ENCODE measurements around the gene ORC5. TPM values are rescaled to one million over a fixed set of nuclear protein-coding genes. Genes with fewer than 3 reads are reported as not detected.
"Not testable (repeated sequence)": the region's sequence is repeated elsewhere in the genome, so short reads cannot be mapped to it uniquely, and the experiment has no call there.

ORC5 gene
- total RNA-seq, 4 donors from 2014 or later: 10.5 to 28.7 (median 13.5) TPM

DNA sequence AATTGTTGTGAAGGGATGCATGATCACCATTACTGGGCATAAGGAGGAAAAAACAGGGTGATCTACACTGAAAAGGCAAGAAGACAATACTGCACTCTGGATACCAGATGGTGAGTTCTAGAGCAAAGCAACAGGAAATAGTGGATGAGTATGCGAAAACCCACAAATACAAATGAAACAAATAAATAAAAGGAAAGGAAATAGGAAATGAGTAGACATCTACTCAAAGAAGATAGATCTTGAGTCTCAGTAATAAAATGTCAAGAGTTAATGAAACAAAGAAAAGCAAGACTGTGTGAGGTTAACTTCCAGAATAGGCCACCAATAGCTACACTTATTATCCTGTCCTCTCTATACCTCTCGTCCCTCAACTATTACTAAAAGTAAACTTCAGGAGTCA is 11.7 kb downstream of the ORC5 start:
- Histone ChIP-seq H3K4me1 (no peaks in the 10 kb centered on the region), H3K27me3 (no peaks in the 10 kb centered on the region), H3K27ac (no peak overlapping the region), H3K4me3 (no peak overlapping the region), H3K9me3 (no peaks in the 10 kb centered on the region), H3K36me3 (peaks cover 73% of the 10 kb centered on the region)
- TF ChIP-seq POLR2AphosphoS5 (IDR thresholded peaks at IDR 0.05): no peak
- TF ChIP-seq POLR2A (IDR thresholded peaks at IDR 0.05): no peak
- TF ChIP-seq, protein P1, sequence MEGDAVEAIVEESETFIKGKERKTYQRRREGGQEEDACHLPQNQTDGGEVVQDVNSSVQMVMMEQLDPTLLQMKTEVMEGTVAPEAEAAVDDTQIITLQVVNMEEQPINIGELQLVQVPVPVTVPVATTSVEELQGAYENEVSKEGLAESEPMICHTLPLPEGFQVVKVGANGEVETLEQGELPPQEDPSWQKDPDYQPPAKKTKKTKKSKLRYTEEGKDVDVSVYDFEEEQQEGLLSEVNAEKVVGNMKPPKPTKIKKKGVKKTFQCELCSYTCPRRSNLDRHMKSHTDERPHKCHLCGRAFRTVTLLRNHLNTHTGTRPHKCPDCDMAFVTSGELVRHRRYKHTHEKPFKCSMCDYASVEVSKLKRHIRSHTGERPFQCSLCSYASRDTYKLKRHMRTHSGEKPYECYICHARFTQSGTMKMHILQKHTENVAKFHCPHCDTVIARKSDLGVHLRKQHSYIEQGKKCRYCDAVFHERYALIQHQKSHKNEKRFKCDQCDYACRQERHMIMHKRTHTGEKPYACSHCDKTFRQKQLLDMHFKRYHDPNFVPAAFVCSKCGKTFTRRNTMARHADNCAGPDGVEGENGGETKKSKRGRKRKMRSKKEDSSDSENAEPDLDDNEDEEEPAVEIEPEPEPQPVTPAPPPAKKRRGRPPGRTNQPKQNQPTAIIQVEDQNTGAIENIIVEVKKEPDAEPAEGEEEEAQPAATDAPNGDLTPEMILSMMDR (IDR thresholded peaks at IDR 0.05): no peak
- no peak for TF ChIP-seq EP300 (IDR thresholded peaks at IDR 0.05)
- 85% methylated on average over 2 of the region's 2 CpGs for WGBS
- no peak for DNase-seq (ENCODE audit: low spot score in 2 of 2)

DNA sequence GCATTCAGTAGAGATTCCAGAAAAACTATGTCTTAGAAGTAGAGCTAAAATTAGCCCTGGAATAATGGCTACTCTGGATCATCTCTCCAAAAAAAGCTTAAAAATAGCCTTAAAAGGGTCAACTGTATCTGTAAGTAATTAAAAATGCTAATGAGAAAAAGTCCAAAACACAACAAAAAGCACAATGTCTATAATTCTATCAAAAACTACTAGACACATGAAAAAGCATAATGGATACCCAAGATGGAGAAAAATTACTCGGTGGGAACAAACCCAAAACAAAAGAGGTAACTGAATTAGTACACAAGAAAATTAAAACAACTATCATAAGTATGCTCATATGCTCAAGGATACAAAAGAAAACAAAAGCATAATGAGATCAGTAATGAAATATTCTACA is 15.4 kb downstream of the ORC5 start:
- no peaks in the 10 kb centered on the region for H3K4me1 ChIP-seq
- no peak for TF ChIP-seq EP300 (IDR thresholded peaks at IDR 0.05)
- TF ChIP-seq POLR2A (IDR thresholded peaks at IDR 0.05): no peak
- no peaks in the 10 kb centered on the region for H3K9me3 ChIP-seq
- no peaks in the 10 kb centered on the region for H3K27me3 ChIP-seq
- 96% methylated on average over 1 of the region's 1 CpG for WGBS
- no peak overlapping the region for H3K4me3 ChIP-seq
- no peak for DNase-seq (ENCODE audit: low spot score in 2 of 2)
- H3K36me3 ChIP-seq: peaks cover 57% of the 10 kb centered on the region
- H3K27ac ChIP-seq: no peak overlapping the region

DNA sequence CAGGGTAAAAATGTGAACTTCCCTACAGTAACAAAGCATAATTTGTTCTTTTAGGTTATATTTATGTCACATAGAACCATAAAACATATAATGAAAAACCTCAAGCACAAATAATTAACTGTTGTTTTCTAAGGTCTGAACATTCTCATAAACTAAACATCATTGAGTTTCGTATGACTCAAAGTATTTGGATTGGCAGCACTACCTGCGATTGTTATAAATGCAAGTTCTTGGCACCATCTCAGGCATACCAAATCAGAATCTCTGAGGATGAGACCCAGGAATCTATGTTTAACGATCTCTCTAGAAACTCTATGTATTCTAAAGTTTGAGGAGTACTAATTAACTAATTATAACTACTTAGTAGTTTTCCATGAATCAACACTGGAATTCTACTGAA is 22.5 kb downstream of the ORC5 start:
- H3K27ac ChIP-seq: no peak overlapping the region
- H3K36me3 ChIP-seq: peaks cover 62% of the 10 kb centered on the region
- no peak overlapping the region for H3K4me3 ChIP-seq
- no peak for DNase-seq (ENCODE audit: low spot score in 2 of 2)
- no peaks in the 10 kb centered on the region for H3K9me3 ChIP-seq
- H3K27me3 ChIP-seq: no peaks in the 10 kb centered on the region
- H3K4me1 ChIP-seq: no peaks in the 10 kb centered on the region
- no peak for TF ChIP-seq POLR2A (IDR thresholded peaks at IDR 0.05)
- TF ChIP-seq, protein P1 (IDR thresholded peaks at IDR 0.05): no peak
- TF ChIP-seq POLR2AphosphoS5 (IDR thresholded peaks at IDR 0.05): no peak
- TF ChIP-seq EP300 (IDR thresholded peaks at IDR 0.05): no peak
- 50% methylated on average over 3 of the region's 3 CpGs for WGBS

DNA sequence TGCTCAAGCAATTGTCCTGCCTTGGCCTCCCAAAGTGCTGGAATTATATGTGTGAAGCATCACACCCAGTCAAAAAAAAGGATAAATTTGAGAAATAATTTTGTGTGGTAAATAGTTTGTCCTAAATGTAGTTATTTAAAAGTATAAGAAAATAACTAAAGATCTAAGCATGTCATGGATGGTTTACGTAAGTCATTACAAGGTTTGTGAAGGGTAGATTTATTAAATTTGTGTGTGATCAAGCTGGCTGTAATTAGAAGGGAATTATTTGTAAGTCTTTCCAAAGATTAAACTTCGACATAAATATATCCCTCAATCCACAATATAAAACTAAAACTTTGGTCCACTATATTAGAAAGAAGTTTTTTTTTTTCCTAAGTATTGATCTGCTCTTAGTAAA is 28.6 kb downstream of the ORC5 start:
- H3K27me3 ChIP-seq: no peaks in the 10 kb centered on the region
- no peak for TF ChIP-seq POLR2A (IDR thresholded peaks at IDR 0.05)
- TF ChIP-seq, protein P1 (IDR thresholded peaks at IDR 0.05): no peak
- TF ChIP-seq EP300 (IDR thresholded peaks at IDR 0.05): no peak
- TF ChIP-seq POLR2AphosphoS5 (IDR thresholded peaks at IDR 0.05): no peak
- H3K36me3 ChIP-seq: peaks cover 41% of the 10 kb centered on the region
- no peak overlapping the region for H3K4me3 ChIP-seq
- H3K9me3 ChIP-seq: no peaks in the 10 kb centered on the region
- no peak for DNase-seq (ENCODE audit: low spot score in 2 of 2)
- no peak overlapping the region for H3K27ac ChIP-seq
- 99% methylated on average over 2 of the region's 2 CpGs for WGBS
- H3K4me1 ChIP-seq: no peaks in the 10 kb centered on the region

DNA sequence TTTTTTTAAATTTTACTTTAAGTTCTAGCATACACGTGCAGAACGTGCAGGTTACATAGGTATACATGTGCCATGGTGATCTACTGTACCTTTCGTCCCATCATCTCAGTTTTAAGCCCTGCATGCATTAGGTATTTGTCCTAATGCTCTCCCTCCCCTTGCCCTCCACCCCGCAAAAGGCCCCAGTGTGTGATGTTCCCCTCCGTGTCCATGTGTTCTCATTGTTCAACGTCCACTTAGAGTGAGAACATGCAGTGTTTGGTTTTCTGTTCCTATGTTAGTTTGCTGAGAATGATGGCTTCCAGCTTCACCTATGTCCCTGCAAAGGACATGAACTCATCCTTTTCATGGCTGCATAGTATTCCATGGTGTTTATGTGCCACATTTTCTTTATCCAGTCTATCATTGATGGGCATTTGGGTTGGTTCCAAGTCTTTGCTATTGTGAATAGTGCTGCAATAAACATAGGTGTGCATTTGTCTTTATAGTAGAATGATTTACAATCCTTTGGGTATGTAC is 30.2 kb downstream of the ORC5 start:
- H3K4me1 ChIP-seq; DNase-seq (ENCODE audit: low spot score in 2 of 2); H3K4me3 ChIP-seq; H3K27me3 ChIP-seq; H3K9me3 ChIP-seq; H3K27ac ChIP-seq: not testable (repeated sequence)
- H3K36me3 ChIP-seq: peaks cover 28% of the 10 kb centered on the region
- 93% methylated on average over 6 of the region's 6 CpGs for WGBS

DNA sequence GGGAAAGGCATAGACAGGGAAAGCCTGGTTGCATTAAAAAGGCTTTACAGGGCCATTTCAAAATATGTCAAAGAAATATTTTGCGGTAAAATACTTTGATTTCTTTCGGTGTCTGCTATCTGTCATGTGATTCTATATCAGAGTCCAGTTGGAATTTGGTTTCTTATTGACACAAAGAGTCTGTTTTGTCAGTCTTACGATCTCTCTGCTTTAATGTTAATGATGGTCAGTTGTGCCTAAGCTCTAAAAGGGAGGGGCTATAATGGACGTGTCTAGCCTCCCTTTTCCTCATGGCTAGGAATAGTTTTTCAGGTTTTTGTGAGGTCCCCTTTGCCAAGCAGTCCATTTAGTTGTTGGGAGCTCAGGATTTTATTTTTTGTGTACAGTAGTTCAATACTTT is 31.5 kb downstream of the ORC5 start:
- DNase-seq (ENCODE audit: low spot score in 2 of 2): no peak
- H3K27ac ChIP-seq: no peak overlapping the region
- H3K9me3 ChIP-seq: no peaks in the 10 kb centered on the region
- TF ChIP-seq POLR2A (IDR thresholded peaks at IDR 0.05) (no peak), POLR2AphosphoS5 (IDR thresholded peaks at IDR 0.05) (no peak), EP300 (IDR thresholded peaks at IDR 0.05) (no peak)
- TF ChIP-seq, protein P1 (IDR thresholded peaks at IDR 0.05): no peak
- H3K4me3 ChIP-seq: no peak overlapping the region
- no peaks in the 10 kb centered on the region for H3K27me3 ChIP-seq
- WGBS: 83% methylated on average over 4 of the region's 4 CpGs
- H3K36me3 ChIP-seq: peaks cover 20% of the 10 kb centered on the region
- no peaks in the 10 kb centered on the region for H3K4me1 ChIP-seq

Data from suprapubic skin (tissue), 4 donors.